ENCODE results near the gene GHRHR.

The GHRHR gene

DNA sequence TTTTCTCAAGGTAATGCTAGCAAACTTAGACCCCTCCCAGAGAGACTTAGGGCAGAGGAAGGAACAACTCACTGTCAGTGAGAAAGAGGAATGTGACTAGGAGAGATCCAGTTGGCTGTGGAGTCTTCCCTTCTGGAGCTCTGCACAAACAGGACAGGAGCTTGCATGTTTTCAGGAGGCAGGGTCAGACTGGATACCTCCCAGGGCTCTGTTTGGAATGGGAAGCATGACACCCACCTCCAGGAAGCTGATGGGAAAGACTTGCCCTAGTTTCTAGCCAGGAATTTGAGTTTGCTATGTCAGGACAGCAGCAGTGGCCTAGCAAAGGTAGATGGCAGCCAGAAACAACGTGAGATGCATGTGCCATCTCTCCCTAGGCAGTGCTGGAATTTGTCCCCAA is 40.6 kb downstream of the GHRHR start:
- DNase-seq (ENCODE audit: low read depth): no peak

DNA sequence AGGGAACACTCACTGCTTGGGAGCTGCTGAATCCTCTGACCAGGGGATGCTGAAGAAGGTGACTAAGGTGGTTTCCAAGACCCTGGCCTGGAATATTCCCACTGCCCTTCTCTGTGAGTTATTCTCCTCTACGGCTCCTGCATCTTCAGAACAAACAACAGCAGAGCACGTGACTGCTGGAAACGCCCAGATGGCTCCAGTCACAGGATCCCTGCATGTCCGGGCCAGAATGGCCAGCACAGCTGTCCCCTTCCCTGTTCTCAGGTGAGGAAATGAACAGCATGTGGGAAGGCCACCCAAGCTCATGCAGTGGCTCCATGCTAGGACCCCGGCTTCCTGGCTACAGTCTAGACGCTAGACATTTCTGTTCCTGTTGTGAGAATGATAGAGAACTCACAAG is 43.1 kb downstream of the GHRHR start:
- DNase-seq (ENCODE audit: low read depth): no peak

DNA sequence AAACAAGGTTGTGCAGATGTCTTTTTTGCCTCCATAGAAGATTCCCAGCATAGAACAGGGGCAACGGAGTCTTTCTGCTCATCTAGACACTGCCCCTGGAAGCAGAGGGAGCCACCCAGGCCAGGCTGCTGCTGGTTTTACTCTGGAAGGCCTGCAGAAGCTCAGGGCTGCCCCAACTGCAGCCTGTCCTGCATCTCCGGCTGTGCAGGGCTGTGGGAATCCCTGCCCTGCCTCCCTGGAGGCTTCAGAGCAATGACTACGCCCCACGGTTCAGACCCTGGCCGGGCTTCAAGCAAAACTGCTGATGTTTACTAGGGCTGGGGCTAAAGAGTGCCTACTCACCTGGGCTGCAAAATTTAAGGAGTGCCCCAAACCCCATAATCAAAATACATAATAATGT is 43.9 kb downstream of the GHRHR start:
- DNase-seq (ENCODE audit: low read depth): no peak

DNA sequence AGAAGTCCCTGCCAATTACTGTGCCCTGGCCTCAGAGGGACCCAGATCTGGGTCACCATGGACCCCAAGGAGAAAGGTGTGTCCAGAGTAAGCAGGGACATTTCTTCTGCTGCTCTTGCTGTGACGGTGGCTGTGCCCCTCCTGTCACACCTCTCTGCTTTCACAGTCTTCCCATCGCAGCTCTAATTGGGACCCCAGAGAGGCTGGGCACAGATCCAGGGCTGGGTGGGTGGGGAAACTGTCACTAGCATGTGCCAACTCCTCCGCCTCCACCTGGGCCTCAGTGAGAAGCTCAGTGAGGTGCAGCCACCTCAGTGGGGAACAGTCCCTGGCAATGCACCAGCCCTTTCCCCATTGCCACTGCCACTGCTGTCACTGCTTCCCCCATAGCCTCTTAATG is 51.1 kb downstream of the GHRHR start:
- no peak for DNase-seq (ENCODE audit: low read depth)

DNA sequence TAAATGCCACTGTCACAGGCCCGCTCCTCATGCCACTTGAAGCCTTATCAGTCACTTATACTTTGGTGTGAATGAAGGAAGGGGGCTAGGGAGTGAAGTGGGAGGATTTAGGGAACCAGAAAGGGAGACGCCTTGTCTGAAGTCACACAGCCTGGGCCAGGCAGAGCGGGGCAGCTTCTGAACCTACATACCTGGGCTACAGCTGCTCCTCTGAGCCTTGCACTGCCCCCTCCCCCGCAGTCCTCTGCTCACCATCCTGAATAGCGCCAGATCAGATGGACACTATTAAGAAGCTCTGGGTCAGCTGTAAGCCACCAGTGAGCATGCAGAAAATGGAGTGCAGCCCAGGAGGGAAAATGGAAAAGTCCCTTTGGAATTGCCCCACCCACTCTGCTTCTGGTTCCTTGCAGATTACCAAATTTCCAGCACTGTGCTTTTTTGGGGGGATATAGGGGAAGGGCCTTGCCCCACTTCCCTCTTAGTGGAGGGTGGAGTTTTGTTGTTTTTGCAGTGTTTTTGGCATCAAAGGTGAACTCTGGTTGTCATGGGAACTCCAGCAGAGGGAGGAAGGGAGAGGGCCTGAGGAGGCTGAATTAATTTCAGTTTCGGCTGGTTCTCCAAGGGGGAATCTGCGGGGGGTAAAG is 53.4 kb downstream of the GHRHR start:
- DNase-seq (ENCODE audit: low read depth): no peak

DNA sequence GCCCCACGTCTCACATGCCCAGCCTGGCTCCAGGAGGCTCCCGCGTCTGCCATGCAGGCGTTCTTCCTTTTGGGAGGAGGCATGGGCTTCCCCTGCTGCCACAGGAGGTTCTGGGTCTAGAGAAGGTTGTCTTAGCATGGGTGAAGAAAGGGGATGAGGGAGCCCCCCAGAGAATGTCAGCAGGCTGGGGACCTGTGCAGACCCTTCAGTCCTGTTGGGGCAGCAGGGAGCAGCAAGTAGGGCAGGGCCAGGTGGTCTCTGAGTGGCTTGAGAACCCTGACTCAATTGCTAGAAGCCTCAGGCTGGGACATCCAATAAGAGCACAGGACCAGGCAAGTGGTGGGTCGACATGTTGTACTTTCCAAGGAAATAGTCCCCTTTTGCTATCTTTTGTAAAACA is 54.0 kb downstream of the GHRHR start:
- no peak for DNase-seq (ENCODE audit: low read depth)

DNA sequence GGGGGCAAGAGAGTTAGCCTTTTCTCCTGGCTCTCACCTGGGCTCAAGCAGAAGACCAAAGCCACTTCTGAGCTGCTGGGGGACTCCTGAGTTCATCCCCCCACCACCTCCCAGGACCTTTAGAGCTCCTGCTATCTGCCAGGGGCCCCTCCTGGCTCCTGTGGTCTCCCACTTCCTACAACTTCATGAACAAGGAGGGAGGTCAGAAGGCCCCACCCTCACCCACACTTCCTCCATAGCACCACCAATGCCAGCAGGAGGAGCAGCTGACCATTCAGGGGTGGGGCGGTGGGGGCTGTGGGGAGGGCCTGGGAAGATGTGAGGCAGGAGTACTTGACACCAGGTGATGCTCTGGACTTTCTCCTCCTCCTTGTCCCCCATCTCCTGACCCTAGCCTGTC is 55.8 kb downstream of the GHRHR start:
- no peak for DNase-seq (ENCODE audit: low read depth)

DNA sequence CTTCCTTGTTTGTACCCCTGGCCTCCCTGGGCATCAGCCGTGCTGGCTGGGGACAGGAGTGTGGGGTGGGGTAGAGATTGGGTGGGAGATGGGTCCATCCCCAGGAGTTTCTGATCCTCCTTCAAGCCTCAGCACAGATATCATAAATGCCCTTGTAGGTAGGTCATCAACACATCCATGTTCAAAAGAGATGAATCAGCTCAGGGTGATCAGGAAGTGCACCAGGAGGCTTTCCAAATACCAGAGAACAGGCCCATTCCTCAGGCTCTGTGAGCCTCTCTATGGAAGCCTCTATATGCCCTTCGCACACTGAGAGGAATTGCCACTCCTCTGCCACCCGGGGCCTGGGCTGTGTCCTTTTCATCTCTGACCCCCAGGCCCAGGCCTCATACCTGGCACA is 56.4 kb downstream of the GHRHR start:
- no peak for DNase-seq (ENCODE audit: low read depth)

DNA sequence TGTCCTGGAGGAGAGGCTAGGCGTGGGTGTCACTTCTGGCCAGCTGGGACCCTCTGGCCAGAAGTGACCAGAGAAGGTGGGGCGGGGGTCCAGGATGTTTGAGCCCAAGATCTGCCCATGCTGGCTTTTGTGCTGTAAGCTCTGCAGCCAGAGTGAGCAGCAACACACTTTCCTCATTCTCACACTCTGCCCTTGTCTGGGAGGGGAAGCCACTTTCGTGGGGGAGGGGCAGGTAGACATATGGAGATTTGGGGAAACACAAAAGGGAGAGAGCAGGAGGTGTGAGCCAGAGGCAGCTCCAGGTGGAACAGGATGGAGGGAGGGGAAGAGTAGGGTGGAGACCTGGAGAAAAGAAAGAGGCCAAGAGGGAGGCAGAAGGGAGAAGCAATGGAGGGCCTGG is 56.9 kb downstream of the GHRHR start:
- DNase-seq (ENCODE audit: low read depth): no peak

DNA sequence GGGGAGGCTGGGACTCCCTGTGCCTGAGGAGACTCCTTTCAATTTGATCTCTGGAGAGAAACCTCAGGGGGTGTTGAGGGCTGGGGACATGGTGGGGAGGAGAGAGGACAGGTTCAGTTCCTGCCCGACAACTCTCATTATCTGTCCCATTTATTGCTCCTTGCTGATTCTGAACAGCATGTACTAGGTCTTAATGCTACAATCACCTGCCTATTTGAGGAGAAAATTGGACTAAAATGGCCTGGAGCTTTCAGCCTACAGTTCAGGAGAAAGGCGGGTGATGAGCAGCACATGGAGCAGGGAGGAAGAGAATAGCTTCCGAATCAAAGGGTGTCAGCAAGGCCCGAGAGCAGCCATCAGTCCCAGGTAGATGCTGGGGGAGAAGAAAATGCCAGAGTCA is 58.4 kb downstream of the GHRHR start:
- no peak for DNase-seq (ENCODE audit: low read depth)

DNA sequence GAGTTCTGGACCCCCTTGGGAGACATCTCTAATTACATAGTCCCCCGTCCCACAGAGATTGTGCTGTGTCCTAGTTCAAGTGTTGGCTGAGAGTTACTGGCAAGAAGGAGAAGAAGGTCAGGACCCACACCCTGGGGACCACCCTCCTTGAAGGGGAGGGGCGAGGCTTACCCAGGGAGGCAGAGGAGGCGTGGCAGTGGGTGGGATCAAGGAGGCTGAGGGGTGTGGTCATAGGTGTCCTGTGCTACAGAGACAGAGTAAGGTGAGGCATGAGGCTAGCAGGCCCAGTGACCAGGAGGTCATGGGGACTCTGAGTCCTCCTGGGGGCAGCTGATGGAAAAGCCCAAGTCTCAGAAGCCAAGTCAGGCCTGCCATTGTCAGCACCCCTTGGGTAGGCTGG is 59.0 kb downstream of the GHRHR start:
- no peak for DNase-seq (ENCODE audit: low read depth)

DNA sequence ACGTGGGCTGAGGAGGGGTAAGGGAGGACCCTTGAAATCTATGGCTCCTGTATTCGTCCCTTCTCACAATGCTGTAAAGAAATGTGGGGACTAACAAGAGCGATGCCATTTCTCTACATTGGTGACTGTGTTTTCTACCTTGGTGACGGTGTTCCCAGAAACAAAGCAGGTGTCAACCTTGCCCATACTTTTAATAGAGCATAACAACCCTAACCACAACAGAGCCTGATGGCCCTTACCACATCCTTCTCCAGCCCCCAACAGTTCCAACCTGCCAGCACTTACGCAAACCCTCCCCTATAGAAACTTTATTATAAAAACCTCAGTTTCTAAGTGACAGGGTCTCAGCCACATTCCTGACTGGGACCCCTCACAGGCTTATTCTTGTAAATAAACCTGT is 60.1 kb downstream of the GHRHR start:
- DNase-seq (ENCODE audit: low read depth): no peak

DNA sequence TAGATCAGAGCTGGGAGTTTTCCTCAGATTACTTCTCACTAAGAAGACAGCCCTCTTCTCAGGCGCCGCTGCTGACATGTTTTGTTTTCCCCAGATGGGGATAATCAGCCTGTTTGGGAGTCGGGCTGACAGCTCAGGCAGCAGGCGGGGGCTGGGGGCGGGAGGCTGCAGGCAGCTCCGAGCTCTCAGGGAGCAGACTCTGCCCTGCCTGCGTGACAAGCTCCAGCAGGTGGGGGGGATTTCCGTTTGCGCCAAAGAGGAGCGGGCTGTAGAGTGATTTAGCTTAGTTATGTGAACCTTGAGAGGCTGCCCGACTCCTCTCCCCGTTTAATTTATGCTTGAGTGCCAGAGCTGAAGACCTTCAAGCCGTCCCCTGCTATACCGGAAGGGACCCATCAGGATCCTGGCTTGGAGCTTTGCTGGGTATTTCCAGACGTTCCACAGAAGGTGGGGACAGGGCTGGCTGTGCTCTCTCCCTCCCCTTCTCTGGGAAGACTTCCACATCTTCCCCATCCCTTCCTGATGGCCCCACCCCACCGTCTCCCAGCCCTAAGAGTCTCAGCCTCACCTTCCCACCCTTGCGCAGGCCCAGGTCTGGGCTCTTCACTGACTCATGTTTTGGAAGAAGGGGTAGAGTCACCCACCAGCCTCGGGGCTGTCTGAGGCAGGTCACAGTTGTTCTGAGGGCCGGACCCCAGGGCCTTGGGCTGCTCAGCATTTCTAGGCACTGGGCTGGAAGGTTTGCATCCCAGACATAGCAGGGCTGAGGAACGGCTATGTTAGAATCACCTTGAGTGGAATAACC is 63.6 kb downstream of the GHRHR start:
- no peak for DNase-seq (ENCODE audit: low read depth)

DNA sequence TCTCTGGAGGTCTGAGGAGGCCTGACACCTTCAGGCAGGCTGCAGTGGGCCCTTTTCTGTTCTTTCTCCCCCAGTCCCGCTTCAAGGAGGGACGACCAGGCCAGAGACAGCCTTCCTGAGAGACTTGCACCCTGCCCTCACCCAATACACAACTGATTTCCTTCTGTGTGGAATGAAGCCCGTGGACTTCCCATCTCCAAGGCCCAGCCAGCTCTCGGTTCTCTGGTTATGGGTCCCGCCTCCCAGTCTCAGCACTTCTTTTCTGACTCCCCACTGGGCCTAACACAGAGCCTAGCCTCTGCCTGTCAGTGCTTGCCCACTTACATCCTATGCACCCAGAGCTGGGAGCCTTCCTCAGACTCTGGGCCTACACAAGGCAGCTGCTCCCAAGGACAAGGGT is 64.3 kb downstream of the GHRHR start:
- DNase-seq (ENCODE audit: low read depth): no peak

DNA sequence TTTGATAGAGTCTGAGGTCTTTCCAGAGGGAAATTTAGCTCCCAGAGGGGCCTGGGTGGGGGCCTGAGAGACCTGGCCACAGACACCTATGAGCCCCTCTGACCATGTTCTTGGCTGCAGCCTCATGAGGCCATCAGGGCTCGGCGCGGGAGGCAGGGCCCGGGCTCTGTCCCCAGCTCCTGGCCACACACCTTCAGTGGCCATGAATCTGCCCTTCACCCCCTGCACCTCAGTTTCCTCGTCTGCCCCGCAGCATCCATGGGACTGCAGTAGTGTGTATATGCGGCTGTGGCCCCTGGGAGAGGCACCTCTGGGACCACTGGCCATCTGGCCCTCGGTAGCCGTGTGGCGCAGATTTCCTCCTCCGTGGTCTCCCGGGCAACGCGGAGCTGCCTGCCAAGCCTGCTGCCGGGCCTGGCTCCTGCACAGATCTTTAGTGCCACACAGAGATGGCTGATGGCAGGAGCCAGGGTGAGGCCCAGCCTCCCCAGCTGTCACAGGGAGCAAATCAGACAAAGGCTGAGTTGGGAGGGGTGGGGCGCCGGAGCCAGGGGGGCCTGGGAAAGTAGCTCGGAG is 64.8 kb downstream of the GHRHR start:
- DNase-seq (ENCODE audit: low read depth): no peak
